ENCODE data around the gene PPP2R5D.

PPP2R5D gene

DNA sequence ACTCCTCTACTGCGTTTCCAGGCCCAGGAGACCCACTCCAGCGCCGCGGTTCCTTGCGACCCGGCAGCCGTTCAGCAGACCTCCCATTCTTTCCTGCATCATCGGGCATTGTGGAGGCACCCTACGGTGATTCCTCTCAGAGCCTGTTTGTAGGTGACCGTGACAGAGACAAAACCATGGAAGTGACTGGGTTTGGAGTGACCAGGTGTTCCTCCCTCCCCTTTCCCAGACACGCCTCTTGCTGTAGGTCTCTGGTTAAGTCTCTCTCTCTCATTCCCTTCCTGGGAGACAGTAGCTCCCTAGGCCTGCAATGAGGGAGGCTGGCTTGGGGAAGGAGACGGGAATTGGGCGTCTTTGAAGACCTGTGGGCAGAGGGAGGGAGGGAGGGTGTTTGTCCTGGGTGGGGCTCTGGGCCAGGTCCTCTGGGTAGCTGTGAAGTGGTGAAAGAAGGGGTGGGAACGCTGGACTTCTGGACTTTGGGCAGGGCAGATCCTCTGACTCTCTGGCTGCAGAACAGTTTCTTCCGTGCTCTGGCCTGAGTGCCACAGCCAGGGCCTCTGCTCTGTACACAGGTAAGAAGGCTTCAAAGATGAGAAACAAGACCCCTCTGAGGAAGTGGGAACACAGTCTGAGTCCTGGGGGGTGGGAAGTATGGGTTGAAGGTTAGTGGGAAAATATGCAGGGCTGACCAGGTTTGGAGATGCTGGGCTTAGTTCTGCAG is 75.8 kb downstream of the PPP2R5D start:
- no peak for DNase-seq

DNA sequence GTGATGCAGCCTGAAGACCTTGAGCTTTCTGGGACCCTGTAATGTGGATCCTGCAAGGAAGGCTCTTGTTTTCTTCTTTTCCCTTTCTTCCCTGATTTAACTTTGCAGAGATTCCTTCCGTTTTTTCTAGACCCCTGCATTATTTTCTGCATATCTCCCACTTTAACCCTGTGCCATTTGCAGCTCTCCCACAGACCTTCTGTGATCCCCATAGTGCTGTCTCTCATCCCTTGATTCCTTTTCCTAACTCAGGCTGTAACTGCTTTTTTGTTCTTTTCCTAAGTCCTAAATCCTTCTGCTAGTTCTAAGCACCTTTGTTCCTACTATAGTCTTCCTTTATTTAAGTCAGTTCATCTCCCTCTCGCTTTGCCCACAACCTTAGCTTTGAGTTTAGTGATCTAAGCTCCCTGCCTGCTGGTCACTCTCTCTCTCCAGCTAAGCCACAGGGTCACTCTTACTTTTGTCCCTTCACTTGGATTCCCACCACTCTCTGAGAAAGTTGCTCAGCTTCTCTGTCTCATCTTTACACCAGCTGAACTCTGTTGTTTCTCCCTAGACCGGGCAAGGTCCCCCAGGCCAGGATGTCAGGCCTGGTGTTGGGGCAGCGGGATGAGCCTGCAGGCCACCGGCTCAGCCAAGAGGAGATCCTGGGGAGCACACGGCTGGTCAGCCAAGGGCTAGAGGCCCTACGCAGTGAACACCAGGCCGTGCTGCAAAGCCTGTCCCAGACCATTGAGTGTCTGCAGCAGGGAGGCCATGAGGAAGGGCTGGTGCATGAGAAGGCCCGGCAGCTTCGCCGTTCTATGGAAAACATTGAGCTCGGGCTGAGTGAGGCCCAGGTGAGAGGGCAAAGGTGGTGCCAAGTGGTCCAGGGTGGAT is 76.6 kb downstream of the PPP2R5D start:
- DNase-seq: no peak

DNA sequence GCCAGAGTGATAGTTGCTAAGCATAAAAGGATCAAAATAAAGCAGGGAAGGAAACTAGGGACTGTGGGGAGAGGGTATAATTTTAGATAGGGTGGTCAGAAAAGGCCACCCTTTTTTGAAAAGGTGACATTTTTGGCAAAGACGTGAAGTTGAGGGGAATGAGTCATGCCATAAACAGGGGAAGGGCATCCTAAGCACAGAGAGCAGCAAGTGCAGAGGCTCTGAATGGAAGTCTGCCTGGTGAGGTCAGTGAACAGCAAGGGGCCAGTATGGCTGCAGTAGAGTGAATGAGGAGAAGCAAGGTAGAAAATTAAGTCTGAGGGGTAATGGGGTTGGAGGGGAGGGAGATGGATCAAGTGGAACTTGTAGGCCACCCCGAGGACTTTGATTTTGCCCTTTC is 77.5 kb downstream of the PPP2R5D start:
- DNase-seq: no peak

Data from stimulated activated CD4-positive, alpha-beta T cell treated with anti-CD3 and anti-CD28 coated beads, Interleukin-4, amount 100 ng/mL, for 4 hours (primary cell).